Measurements from ENCODE around the gene TP63. TPM values are rescaled to one million over a fixed set of nuclear protein-coding genes. Genes with fewer than 3 reads are reported as not detected.
"Not testable (repeated sequence)": the region's sequence is repeated elsewhere in the genome, so short reads cannot be mapped to it uniquely, and the experiment has no call there.

Gene TP63
- total RNA-seq, 2 donors from 2014 or later, result not detected

DNA sequence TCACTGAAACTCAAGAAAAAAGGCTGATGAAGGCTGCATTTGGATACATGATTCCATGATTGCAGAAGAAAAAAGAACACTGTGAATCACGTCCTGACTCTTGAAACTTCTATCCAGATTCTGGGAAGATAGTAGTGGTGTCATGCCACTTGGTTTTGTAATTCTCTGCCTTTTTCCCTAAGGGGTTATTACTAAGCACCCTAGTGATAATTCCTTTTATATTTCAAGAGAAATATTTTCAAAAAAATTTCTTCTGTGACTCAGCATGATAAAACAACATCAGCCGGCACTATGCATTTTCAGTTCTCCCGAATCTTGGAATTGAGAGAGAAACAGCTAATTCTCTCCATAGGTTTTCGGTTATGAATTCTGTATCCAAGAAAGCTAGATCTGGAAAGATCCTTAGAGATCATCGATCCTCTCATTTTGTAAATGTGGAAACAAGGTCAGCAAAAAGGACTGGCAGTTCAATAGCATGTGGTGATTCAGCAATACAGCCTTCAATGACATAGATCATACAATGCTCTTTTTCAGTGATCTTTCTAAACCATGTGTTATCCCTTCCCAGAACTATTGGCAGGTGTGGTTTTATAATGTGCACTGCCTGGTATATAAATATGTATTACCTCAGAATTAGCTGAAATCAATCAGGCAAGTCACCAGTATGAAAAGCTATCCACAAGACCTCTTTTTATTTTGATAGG lies 42.6 kb upstream of the TP63 start:
- intact Hi-C loops (cut with DNase I), result no loop called here
- Histone ChIP-seq H3K36me3 (no peaks in the 10 kb centered on the region), H3K27ac (no peak overlapping the region), H3K27me3 (no peaks in the 10 kb centered on the region), H3K4me1 (no peaks in the 10 kb centered on the region), H3K4me3 (no peak overlapping the region), H3K9me3 (no peaks in the 10 kb centered on the region), H3K9ac (ENCODE audit: low read depth in 2 of 2, low read length in 2 of 2) (no peak overlapping the region)
- no peak for TF ChIP-seq CTCF (IDR thresholded peaks at IDR 0.05)
- no peak for DNase-seq

DNA sequence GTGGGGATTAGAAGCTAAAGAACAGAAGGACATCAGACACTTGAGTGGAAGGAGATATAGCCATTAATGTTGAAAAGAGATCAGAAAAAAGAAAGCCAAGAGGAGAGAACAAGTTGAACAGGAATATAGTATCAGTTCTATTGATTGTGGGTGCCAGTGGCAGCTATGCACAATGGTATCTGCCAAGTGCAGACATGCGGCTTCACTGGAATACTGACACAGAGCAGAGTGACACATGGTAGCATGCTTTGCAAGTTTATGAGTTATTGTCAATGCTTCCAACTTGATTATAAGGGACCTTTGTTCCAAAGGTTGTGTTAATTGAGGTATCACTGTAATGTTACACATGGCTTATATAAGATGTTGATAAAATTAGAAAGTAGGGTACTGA lies 42.0 kb upstream of the TP63 start:
- DNase-seq, result no peak
- H3K27ac ChIP-seq, result no peak overlapping the region
- intact Hi-C loops (cut with DNase I), result no loop called here
- H3K9ac ChIP-seq (ENCODE audit: low read depth in 2 of 2, low read length in 2 of 2), result no peak overlapping the region
- no peak for TF ChIP-seq CTCF (IDR thresholded peaks at IDR 0.05)
- no peak overlapping the region for H3K4me3 ChIP-seq
- H3K9me3 ChIP-seq, result no peaks in the 10 kb centered on the region
- H3K27me3 ChIP-seq, result no peaks in the 10 kb centered on the region
- H3K4me1 ChIP-seq, result no peaks in the 10 kb centered on the region
- H3K36me3 ChIP-seq, result no peaks in the 10 kb centered on the region

DNA sequence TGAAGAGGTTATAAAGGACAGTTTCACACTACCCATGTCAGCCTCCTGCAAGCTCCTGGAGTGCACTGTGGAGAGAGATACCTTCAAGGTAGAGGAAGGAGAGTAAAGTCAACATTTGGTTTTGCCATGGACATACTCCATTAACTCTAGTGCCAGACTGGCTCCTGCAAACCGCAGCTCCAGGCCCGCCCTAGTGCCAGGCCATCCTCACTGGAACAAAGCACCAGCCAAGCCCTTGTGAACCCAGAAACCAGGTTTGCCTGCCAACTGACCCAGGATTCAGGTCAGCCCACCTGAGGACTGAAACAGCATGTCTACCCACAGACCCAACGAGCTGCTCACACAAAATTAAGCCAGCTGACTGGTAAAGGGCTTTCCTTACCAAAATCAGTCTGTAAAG lies 41.0 kb upstream of the TP63 start:
- intact Hi-C loops (cut with DNase I), result no loop called here
- Histone ChIP-seq H3K4me3 (no peak overlapping the region), H3K4me1 (no peaks in the 10 kb centered on the region), H3K9ac (ENCODE audit: low read depth in 2 of 2, low read length in 2 of 2) (no peak overlapping the region), H3K9me3 (no peaks in the 10 kb centered on the region), H3K27me3 (no peaks in the 10 kb centered on the region), H3K36me3 (no peaks in the 10 kb centered on the region), H3K27ac (no peak overlapping the region)
- DNase-seq, result no peak
- no peak for TF ChIP-seq CTCF (IDR thresholded peaks at IDR 0.05)

- no peak for DNase-seq
- no peaks in the 10 kb centered on the region for H3K9me3 ChIP-seq
- no peak for TF ChIP-seq CTCF (IDR thresholded peaks at IDR 0.05)
- H3K9ac ChIP-seq (ENCODE audit: low read depth in 2 of 2, low read length in 2 of 2), result no peak overlapping the region
- H3K4me1 ChIP-seq, result no peaks in the 10 kb centered on the region
- intact Hi-C loops (cut with DNase I), result no loop called here
- no peaks in the 10 kb centered on the region for H3K36me3 ChIP-seq
- no peak overlapping the region for H3K4me3 ChIP-seq
- H3K27ac ChIP-seq, result no peak overlapping the region
- no peaks in the 10 kb centered on the region for H3K27me3 ChIP-seq
Observed at GRCh38 chr3:189593581-189593980, 37.6 kb upstream of the TP63 start.

GRCh38 chr3:189596078-189596979 lies 34.9 kb upstream of the TP63 start:
- intact Hi-C loops (cut with DNase I); H3K27ac ChIP-seq; H3K9ac ChIP-seq (ENCODE audit: low read depth in 2 of 2, low read length in 2 of 2); H3K27me3 ChIP-seq; H3K36me3 ChIP-seq; H3K4me1 ChIP-seq; H3K4me3 ChIP-seq; H3K9me3 ChIP-seq; DNase-seq: not testable (repeated sequence)

DNA sequence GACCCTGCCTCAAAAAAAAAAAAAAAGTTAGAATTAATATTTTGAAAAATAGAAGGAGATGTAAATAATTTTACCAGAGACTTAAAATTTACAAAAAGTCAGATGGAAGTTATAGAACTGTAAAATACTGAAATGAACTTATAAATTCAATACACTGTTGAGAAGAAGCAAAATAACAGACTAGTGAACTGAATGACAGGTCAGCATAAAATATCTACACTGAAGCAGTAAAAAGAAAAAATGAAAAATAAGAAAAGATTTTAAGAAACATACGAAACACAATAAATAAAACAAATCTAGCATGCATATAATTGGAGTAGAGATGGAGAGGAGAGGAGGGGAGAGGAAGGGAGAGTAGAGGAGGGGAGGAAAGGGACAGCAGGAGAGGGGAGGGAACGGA lies 33.3 kb upstream of the TP63 start:
- no peaks in the 10 kb centered on the region for H3K4me1 ChIP-seq
- no peaks in the 10 kb centered on the region for H3K9me3 ChIP-seq
- no peak for TF ChIP-seq CTCF (IDR thresholded peaks at IDR 0.05)
- no peaks in the 10 kb centered on the region for H3K36me3 ChIP-seq
- H3K27me3 ChIP-seq, result no peaks in the 10 kb centered on the region
- H3K27ac ChIP-seq, result no peak overlapping the region
- no peak overlapping the region for H3K4me3 ChIP-seq
- no peak for DNase-seq
- intact Hi-C loops (cut with DNase I), result no loop called here
- H3K9ac ChIP-seq (ENCODE audit: low read depth in 2 of 2, low read length in 2 of 2), result no peak overlapping the region

All from colonic mucosa (tissue), 4 donors.